Measurements from ENCODE around the gene TRAF4. TPM values are rescaled to one million over a fixed set of nuclear protein-coding genes. Genes with fewer than 3 reads are reported as not detected.

TRAF4 gene
- total RNA-seq, 4 donors from 2014 or later = 65.7 to 191 (median 126) TPM

GRCh38 chr17:28747801-28748750 lies 4.3 kb downstream of the TRAF4 start:
- Histone ChIP-seq H3K36me3 (no peaks in the 10 kb centered on the region), H3K27me3 (no peaks in the 10 kb centered on the region), H3K4me1 (peaks cover 17 to 67% (median 57%) of the 10 kb centered on the region in 4 donors), H3K4me3 (no peak overlapping the region), H3K9me3 (no peaks in the 10 kb centered on the region), H3K27ac (peak overlapping the region; percentile 98 to 99 (median 98))
- TF ChIP-seq EP300 (IDR thresholded peaks at IDR 0.05; ENCODE audit: low read depth) = no peak
- TF ChIP-seq CTCF (IDR thresholded peaks at IDR 0.05) = no peak
- TF ChIP-seq POLR2AphosphoS5 (IDR thresholded peaks at IDR 0.05) = no peak
- in situ Hi-C loops (cut with MboI; ENCODE audit: low pct_ligation_motif_present in 1 of 4, low pct_unique_long_range_greater_than_20kb in 1 of 4, low sequenced_read_pairs in 3 of 4) = no loop called here
- no peak for DNase-seq
- intact Hi-C loops (cut with DNase I; ENCODE audit: low total_unique reads) = loop anchor here (2.0 kb wide), 1 partner anchor 21 kb away; the partner anchor contains the start of gene TLCD1
- 83% methylated on average over 18 of the region's 18 CpGs; no CpG with 5 or more reads in 1 of the 2 donors for WGBS, 2 donors (ENCODE audit: low coverage in 1 of 2)

- Histone ChIP-seq H3K4me1 (peaks cover 17 to 62% (median 52%) of the 10 kb centered on the region in 4 donors), H3K36me3 (no peaks in the 10 kb centered on the region), H3K27ac (peak overlapping the region; percentile 63 to 99 (median 98)), H3K4me3 (no peak overlapping the region), H3K9me3 (no peaks in the 10 kb centered on the region), H3K27me3 (no peaks in the 10 kb centered on the region)
- intact Hi-C loops (cut with DNase I; ENCODE audit: low total_unique reads) (loop anchor here (2.0 kb wide), 1 partner anchor 22 kb away; the partner anchor contains the start of gene TLCD1), in situ Hi-C loops (cut with MboI; ENCODE audit: low pct_ligation_motif_present in 1 of 4, low pct_unique_long_range_greater_than_20kb in 1 of 4, low sequenced_read_pairs in 3 of 4) (no loop called here)
- WGBS, 2 donors (ENCODE audit: low coverage in 1 of 2) = 64% methylated on average over 18 of the region's 18 CpGs; no CpG with 5 or more reads in 1 of the 2 donors
- no peak for DNase-seq
- TF ChIP-seq POLR2A (IDR thresholded peaks at IDR 0.05) = no peak
- no peak for TF ChIP-seq EP300 (IDR thresholded peaks at IDR 0.05; ENCODE audit: low read depth)
- no peak for TF ChIP-seq CTCF (IDR thresholded peaks at IDR 0.05)
- no peak for TF ChIP-seq POLR2AphosphoS5 (IDR thresholded peaks at IDR 0.05)
Observed at GRCh38 chr17:28748852-28749515, 5.2 kb downstream of the TRAF4 start.

- intact Hi-C loops (cut with DNase I; ENCODE audit: low total_unique reads) = loop anchor here (2.0 kb wide), 1 partner anchor 23 kb away; the partner anchor contains the start of gene TLCD1
- peaks cover 17 to 55% (median 50%) of the 10 kb centered on the region in 4 donors for H3K4me1 ChIP-seq
- peak overlapping the region; percentile 63 to 99 (median 98) for H3K27ac ChIP-seq
- in situ Hi-C loops (cut with MboI; ENCODE audit: low pct_ligation_motif_present in 1 of 4, low pct_unique_long_range_greater_than_20kb in 1 of 4, low sequenced_read_pairs in 3 of 4) = loop anchor here (10.0 to 25.0 kb wide), 3 partner anchors 138 to 165 kb away; partner anchors contain the start of genes DHRS13 (in 2 of the 4) and FLOT2 (in 1 of the 4)
- 41% methylated on average over 11 of the region's 11 CpGs; no CpG with 5 or more reads in 1 of the 2 donors for WGBS, 2 donors (ENCODE audit: low coverage in 1 of 2)
- DNase-seq = no peak
- no peaks in the 10 kb centered on the region for H3K9me3 ChIP-seq
- H3K4me3 ChIP-seq = no peak overlapping the region
- TF ChIP-seq CTCF (IDR thresholded peaks at IDR 0.05) (no peak), POLR2AphosphoS5 (IDR thresholded peaks at IDR 0.05) (no peak), POLR2A (IDR thresholded peaks at IDR 0.05) (no peak), EP300 (IDR thresholded peaks at IDR 0.05; ENCODE audit: low read depth) (no peak)
- no peaks in the 10 kb centered on the region for H3K36me3 ChIP-seq
- no peaks in the 10 kb centered on the region for H3K27me3 ChIP-seq
Observed at GRCh38 chr17:28749516-28750177, 5.8 kb downstream of the TRAF4 start.

All from transverse colon (tissue), 4 donors.